Measurements from ENCODE around the gene STAM2.

The STAM2 gene

DNA sequence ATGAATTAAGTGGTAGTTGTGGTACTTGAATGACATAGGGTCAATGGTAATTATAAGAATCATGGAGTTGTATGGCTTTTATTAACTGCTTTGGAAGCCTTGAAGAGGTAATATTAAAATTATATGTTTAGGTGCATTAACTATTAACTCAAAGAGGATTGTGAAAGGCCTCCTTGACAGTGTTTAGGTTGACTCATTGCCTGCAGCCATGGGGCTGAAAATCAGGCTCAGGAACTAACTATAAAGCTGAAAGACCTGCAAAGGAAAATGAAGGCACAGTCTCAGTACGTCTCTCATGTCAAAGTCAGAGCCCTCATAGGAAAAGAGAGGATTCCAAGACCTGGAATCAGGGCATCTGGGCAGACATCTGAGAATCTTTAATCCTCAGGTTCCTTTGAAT, 107.7 kb downstream of the STAM2 start:
- DNase-seq, result no peak

All from activated T-cell treated with anti-CD3 and anti-CD28 coated beads, Interleukin-2, amount 50 U/mL, for 1 hour (primary cell).